IMR-90 (cell line): ENCODE data around the gene NRG4.

Experiments used
- CEBPB ChIP-seq: IDR thresholded peaks from 2 replicates; pipeline ENCODE4 v1.6.1; 2012; ENCODE audit warnings: low read depth, low read length, improper control_type of control experiment
- CHD1 ChIP-seq: IDR thresholded peaks from 2 replicates; pipeline ENCODE4 v1.6.1; 2012; ENCODE audit warnings: low read depth, low read length, improper control_type of control experiment
- ELK1 ChIP-seq: fragments of 150-350 bp; IDR thresholded peaks from 2 replicates; pipeline ENCODE4 v1.6.1; 2016; ENCODE audit warnings: low read depth, mild to moderate bottlenecking, low read length, moderate library complexity, borderline replicate concordance
- MAFK ChIP-seq: IDR thresholded peaks from 2 replicates; pipeline ENCODE4 v1.6.1; 2012; ENCODE audit warnings: low read depth, low read length, improper control_type of control experiment
- MAZ ChIP-seq: IDR thresholded peaks from 2 replicates; pipeline ENCODE4 v1.6.1; 2012; ENCODE audit warnings: low read depth, mild to moderate bottlenecking, low read length, improper control_type of control experiment, moderate library complexity, borderline replicate concordance
- POLR2A ChIP-seq: IDR thresholded peaks from 2 replicates; pipeline ENCODE4 v1.6.1; 2012; ENCODE audit warnings: mild to moderate bottlenecking, low read depth, low read length
- RAD21 ChIP-seq: IDR thresholded peaks from 2 replicates; pipeline ENCODE4 v1.6.1; 2012; ENCODE audit warnings: low read length, improper control_type of control experiment
- RCOR1 ChIP-seq: IDR thresholded peaks from 2 replicates; pipeline ENCODE4 v1.6.1; 2012; ENCODE audit warnings: mild to moderate bottlenecking, low read length, improper control_type of control experiment; ENCODE audit not compliant: insufficient replicate concordance
- RFX5 ChIP-seq: IDR thresholded peaks from 2 replicates; pipeline ENCODE4 v1.8.0; 2012; ENCODE audit warnings: low read depth, mild to moderate bottlenecking, low read length, moderate library complexity
- SMC3 ChIP-seq: fragments of 150-350 bp; IDR thresholded peaks from 2 replicates; pipeline ENCODE4 v1.6.1; 2016; ENCODE audit warnings: low read depth, mild to moderate bottlenecking, antibody characterized with exemption, low read length, moderate library complexity
- USF2 ChIP-seq: fragments of 150-350 bp; IDR thresholded peaks from 2 replicates; pipeline ENCODE4 v1.6.1; 2017; ENCODE audit warnings: mild to moderate bottlenecking, antibody characterized with exemption, low read length, low read depth
- TF ChIP-seq, protein P1 (sequence below): conservative IDR thresholded peaks from 2 replicates; pipeline ENCODE4 v1.5.1; 2012; ENCODE audit warnings: mild to moderate bottlenecking, low read depth, low read length, improper control_type of control experiment

DNA sequence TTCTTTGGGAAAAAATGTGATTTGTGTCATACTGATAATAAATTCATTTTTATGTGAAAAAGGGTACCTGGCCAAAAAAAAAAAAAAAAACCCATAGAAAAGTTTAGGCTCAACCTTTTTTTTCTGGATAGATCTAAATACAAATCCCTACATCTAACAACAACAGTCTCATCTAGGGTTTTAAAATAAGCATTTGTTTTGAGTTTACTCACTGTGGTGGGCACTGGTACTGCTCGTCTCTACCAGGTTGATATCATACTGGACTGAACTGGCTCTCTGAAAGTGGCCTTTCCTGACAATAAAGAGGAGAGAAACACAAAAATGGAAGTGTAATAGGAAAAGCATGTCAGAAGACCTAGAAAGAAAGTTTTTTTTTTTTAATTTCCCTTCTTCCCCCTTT lies 56.5 kb downstream of the NRG4 start:
- TF ChIP-seq, protein P1, sequence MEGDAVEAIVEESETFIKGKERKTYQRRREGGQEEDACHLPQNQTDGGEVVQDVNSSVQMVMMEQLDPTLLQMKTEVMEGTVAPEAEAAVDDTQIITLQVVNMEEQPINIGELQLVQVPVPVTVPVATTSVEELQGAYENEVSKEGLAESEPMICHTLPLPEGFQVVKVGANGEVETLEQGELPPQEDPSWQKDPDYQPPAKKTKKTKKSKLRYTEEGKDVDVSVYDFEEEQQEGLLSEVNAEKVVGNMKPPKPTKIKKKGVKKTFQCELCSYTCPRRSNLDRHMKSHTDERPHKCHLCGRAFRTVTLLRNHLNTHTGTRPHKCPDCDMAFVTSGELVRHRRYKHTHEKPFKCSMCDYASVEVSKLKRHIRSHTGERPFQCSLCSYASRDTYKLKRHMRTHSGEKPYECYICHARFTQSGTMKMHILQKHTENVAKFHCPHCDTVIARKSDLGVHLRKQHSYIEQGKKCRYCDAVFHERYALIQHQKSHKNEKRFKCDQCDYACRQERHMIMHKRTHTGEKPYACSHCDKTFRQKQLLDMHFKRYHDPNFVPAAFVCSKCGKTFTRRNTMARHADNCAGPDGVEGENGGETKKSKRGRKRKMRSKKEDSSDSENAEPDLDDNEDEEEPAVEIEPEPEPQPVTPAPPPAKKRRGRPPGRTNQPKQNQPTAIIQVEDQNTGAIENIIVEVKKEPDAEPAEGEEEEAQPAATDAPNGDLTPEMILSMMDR = no peak
- no peak for TF ChIP-seq RAD21
- no peak for TF ChIP-seq POLR2A
- TF ChIP-seq MAFK = no peak
- TF ChIP-seq ELK1 = no peak
- no peak for TF ChIP-seq RCOR1
- no peak for TF ChIP-seq USF2
- TF ChIP-seq CEBPB = no peak
- no peak for TF ChIP-seq CHD1
- TF ChIP-seq MAZ = no peak
- no peak for TF ChIP-seq SMC3
- TF ChIP-seq RFX5 = no peak
